HepG2 (cell line): ENCODE measurements around the gene ZNF607.

Experiments used
- CENPT ChIP-seq: sonication (generic); formaldehyde crosslinking; IDR thresholded peaks from 2 replicates; pipeline ENCODE4 v1.8.0; 2022; ENCODE audit warnings: low read depth, mild to moderate bottlenecking, moderate library complexity, missing genetic modification reagents
- CTCF ChIP-seq: sonication (generic); formaldehyde crosslinking; IDR thresholded peaks from 2 replicates; pipeline ENCODE4 v1.5.0; 2020; ENCODE audit warnings: mild to moderate bottlenecking, missing genetic modification reagents, moderate library complexity
- PRDM10 ChIP-seq: sonication (generic); formaldehyde crosslinking; IDR thresholded peaks from 2 replicates; pipeline ENCODE4 v1.4.0; 2020; ENCODE audit warnings: low read depth, missing genetic modification reagents
- RFX5 ChIP-seq: IDR thresholded peaks from 2 replicates; pipeline ENCODE4 v1.6.1; 2011; ENCODE audit warnings: low read depth, low read length, improper control_type of control experiment
- TCF12 ChIP-seq, 2 experiments: fragments of 450-650 bp in 1 of 2; sonication (generic) in 1 of 2; formaldehyde crosslinking in 1 of 2; IDR thresholded peaks; 2 replicates each; pipeline versions ENCODE4 v1.6.1 to v1.8.0; 2017 to 2022; ENCODE audit warnings: antibody characterized with exemption in 1 of 2, mild to moderate bottlenecking in 1 of 2, missing genetic modification reagents in 1 of 2, moderate library complexity in 1 of 2
- ZNF253 ChIP-seq: sonication (generic); formaldehyde crosslinking; IDR thresholded peaks from 2 replicates; pipeline ENCODE4 v1.8.0; 2022; ENCODE audit warnings: mild to moderate bottlenecking, missing genetic modification reagents, borderline replicate concordance
- ZNF337 ChIP-seq: sonication (generic); formaldehyde crosslinking; IDR thresholded peaks from 2 replicates; pipeline ENCODE4 v1.5.1; 2020; ENCODE audit warnings: missing genetic modification reagents, low read depth, mild to moderate bottlenecking, borderline replicate concordance
- ZNF737 ChIP-seq: sonication (generic); formaldehyde crosslinking; IDR thresholded peaks from 2 replicates; pipeline ENCODE4 v1.5.0; 2020; ENCODE audit warnings: missing genetic modification reagents, mild to moderate bottlenecking, borderline replicate concordance
- TF ChIP-seq, protein P1 (sequence below): sonication (generic); formaldehyde crosslinking; IDR thresholded peaks from 2 replicates; pipeline ENCODE4 v1.8.1; 2023; ENCODE audit warnings: mild to moderate bottlenecking, missing genetic modification reagents, borderline replicate concordance
- TF ChIP-seq, protein P2 (sequence below): sonication (generic); formaldehyde crosslinking; IDR thresholded peaks from 2 replicates; pipeline ENCODE4 v1.4.0; 2020; ENCODE audit warnings: mild to moderate bottlenecking, missing genetic modification reagents

GRCh38 chr19:37695144-37695899 lies 24.2 kb downstream of the ZNF607 start:
- TF ChIP-seq RFX5 (no peak), CTCF (CRISPR knock-in tag) (no peak), ZNF337 (CRISPR knock-in tag) (no peak), CENPT (CRISPR knock-in tag) (no peak), ZNF737 (CRISPR knock-in tag) (no peak), ZNF253 (no peak), TCF12 (IDR thresholded peaks at IDR 0.05) (no peak), TCF12 (CRISPR knock-in tag; IDR thresholded peaks at IDR 0.05) (no peak), PRDM10 (no peak)
- TF ChIP-seq, protein P1, sequence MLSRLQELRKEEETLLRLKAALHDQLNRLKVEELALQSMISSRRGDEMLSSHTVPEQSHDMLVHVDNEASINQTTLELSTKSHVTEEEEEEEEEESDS (CRISPR knock-in tag) = no peak
- TF ChIP-seq, protein P2, sequence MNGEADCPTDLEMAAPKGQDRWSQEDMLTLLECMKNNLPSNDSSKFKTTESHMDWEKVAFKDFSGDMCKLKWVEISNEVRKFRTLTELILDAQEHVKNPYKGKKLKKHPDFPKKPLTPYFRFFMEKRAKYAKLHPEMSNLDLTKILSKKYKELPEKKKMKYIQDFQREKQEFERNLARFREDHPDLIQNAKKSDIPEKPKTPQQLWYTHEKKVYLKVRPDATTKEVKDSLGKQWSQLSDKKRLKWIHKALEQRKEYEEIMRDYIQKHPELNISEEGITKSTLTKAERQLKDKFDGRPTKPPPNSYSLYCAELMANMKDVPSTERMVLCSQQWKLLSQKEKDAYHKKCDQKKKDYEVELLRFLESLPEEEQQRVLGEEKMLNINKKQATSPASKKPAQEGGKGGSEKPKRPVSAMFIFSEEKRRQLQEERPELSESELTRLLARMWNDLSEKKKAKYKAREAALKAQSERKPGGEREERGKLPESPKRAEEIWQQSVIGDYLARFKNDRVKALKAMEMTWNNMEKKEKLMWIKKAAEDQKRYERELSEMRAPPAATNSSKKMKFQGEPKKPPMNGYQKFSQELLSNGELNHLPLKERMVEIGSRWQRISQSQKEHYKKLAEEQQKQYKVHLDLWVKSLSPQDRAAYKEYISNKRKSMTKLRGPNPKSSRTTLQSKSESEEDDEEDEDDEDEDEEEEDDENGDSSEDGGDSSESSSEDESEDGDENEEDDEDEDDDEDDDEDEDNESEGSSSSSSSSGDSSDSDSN (CRISPR knock-in tag) = no peak
